Adipose tissue (tissue), 3 donors: ENCODE data around the gene THSD7B. TPM values are rescaled to one million over a fixed set of nuclear protein-coding genes. Genes with fewer than 3 reads are reported as not detected.

Source experiments
- H3K27ac ChIP-seq: one replicate; pipeline ENCODE4 v1.5.1; 2013; ENCODE audit warnings: low read depth, low read length
- WGBS, 3 donors: extraction: QIAGEN DNeasy Blood & Tissue Kit; methylation state at CpG; one replicate each; pipeline ENCODE4 v1.1.7; 2013; 5-methylcytosine and 5-hydroxymethylcytosine counted together
- polyA plus RNA-seq, 3 donors: library from polyadenylated mRNA; stranded (reverse); fragments of 200-250 nt; gene quantifications; one replicate each; pipeline ENCODE4 v1.2.3, GENCODE V29; 2013
- donor health status: healthy with polysubstance abuse.
- donor health status: Bipolar disorder and iron deficiency.
- donor health status: healthy.

THSD7B gene
- polyA plus RNA-seq, 3 donors = 0.17 to 0.79 (median 0.34) TPM

DNA sequence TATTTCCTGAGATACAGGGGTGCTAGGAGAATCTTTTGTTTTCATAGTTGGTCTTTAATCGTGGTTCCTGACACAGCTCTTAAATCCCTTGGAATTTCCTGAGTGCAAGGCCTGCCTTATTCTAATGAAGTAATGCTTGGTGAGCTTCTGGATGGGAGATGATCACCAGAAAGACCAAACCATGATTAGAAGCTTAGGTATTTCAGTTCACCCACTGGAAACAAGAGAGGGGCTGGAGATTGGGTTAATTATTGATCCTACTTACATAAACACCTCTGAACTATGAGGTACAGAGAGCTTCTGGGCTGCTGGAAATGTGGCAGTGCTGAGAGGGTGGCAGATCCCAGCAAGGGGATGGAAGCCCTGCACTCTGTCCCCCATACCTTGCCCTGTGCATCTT is 406.8 kb downstream of the THSD7B start:
- WGBS, 3 donors = 23 to 37% (median 24%) methylated on average over 1 of the region's 1 CpG
- H3K27ac ChIP-seq = no peak overlapping the region

DNA sequence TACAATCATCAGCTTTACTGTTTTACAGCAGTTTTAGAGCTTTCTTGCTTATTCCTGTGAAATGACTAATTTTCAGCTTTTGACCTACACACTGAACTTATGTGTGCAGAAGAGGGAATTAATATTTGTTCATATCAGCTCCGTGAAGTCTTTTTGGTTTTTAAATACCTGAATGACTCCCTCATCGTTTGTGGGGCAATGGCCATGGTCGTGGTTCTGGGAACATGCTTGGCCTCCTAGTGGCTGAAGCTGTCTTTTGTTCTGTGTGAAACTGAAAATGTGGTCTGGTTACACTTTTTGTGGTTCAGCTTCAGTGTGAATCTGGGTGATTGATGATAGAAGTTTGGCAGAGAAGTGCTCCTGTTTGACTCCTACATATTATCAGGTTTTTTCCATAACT is 408.1 kb downstream of the THSD7B start:
- 23 to 34% (median 30%) methylated on average over 3 of the region's 3 CpGs for WGBS, 3 donors

DNA sequence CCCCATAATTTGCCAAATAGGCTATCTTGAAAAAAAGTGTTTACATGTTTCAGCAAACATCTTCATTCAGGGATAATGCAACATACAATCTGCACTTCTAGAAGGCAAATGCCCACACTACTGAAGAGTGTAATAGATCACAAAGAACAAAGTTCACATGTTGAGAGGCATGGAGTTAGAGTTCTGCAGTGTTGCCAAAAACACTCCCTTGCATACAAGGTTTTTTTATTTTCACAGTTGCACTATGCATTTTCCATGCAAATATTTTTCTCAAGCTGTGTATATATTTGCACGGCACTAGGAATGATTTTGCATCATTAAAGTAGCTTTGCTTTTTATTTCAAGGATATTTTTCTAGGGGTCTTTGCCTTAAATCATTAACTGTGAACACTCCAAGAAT is 409.9 kb downstream of the THSD7B start:
- 61 to 91% (median 78%) methylated on average over 1 of the region's 1 CpG for WGBS, 3 donors
- no peak overlapping the region for H3K27ac ChIP-seq

More for the DNA sequence above, 408.1 kb downstream of the THSD7B start:
- H3K27ac ChIP-seq = no peak overlapping the region

DNA sequence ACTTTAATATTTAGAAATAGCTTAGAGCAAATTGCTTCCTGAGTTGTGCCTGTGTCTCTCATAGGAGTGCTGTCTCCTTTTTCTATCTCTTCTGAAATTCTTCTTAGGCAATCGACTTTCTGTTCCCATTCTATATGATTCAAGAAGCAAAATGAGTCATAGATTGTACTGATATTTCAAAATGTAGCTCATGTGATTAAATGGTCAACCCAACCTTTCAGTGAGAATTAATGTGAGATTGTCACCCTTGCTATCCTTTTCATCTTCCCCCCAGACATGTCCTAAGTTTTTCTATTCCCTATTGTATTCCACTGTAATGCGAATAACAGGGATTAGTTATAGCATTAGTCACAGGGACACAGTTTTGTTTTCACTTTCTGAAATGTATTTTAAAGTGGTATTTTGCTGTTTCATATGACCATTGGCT is 413.6 kb downstream of the THSD7B start:
- no peak overlapping the region for H3K27ac ChIP-seq
- WGBS, 3 donors = 41 to 54% (median 50%) methylated on average over 2 of the region's 2 CpGs

DNA sequence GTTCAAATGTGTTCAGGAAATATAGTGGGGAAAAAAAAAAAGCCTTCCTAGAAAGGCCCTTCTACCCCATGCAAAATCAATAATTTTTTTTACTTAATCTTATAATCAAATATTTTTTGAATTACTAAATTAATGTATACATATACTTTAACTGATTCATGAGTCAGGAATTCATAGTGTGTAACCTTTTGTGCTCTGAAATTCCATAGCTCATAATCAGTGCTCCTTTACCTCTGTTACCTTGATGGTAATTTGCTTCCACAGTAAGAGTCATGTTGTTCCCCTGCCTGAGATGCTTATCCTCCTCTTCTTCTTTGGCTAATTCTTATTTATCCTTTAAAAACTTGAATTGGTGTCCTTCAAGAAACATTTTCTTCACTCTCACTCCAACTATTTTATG is 414.2 kb downstream of the THSD7B start:
- H3K27ac ChIP-seq = no peak overlapping the region

DNA sequence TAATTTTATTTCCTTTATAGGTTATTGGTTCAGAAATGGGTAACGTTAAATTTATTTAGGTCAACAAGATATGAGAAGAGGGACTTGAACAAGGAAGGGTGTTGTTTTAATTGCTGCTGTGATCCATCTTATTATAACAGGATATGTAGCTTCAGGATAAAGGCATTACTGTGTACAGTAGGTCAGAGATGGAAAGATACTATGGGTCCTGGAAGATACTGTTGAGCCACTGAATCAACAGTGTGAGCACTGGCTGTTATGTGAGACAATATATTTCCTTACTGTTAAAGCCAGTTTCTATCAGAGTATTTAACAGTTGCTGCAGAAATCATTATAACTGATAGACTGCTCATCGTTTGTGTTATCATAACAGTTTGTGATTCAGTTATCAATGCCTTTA is 414.7 kb downstream of the THSD7B start:
- 57 to 90% (median 87%) methylated on average over 2 of the region's 2 CpGs for WGBS, 3 donors
- no peak overlapping the region for H3K27ac ChIP-seq

DNA sequence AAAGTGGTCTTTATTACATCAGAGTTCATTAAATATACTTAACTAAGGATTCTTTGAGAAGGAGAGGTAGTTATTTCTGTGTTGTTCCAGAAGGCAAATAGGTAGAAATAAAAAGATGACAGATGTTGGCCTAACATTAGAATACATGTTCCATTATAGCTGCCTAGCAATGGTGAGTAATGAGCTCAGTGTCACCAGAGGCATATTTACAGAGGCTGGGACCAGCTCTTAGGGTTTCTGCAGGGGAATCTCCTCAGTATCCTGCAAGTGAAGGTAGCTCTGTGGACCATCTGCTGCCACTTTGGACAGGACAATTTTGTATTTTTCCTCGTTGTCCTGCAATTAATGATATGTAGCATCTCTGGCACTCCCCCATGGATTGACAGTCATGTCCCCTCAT is 416.0 kb downstream of the THSD7B start:
- WGBS, 3 donors = 61 to 82% (median 81%) methylated on average over 1 of the region's 1 CpG
- H3K27ac ChIP-seq = no peak overlapping the region

DNA sequence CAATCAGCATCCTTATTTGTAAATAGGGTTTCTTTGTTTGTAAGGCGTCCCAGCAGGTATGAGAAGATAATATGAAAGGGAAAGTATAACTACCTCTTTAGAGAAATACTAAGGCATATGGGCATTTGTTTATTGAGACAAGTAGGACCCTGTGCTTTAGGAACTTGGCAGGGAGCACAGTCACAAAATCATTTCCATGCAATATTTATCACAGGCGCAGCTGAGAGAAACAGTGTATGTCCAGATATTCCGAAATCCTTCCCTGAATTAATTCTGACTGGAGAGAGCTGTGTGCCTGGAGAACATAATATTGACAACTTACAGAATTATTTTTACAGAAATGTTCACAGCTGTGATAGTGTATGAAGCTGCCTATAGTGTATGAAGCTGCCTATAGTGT is 416.7 kb downstream of the THSD7B start:
- H3K27ac ChIP-seq = no peak overlapping the region
- WGBS, 3 donors = 61 to 83% (median 81%) methylated on average over 3 of the region's 3 CpGs

DNA sequence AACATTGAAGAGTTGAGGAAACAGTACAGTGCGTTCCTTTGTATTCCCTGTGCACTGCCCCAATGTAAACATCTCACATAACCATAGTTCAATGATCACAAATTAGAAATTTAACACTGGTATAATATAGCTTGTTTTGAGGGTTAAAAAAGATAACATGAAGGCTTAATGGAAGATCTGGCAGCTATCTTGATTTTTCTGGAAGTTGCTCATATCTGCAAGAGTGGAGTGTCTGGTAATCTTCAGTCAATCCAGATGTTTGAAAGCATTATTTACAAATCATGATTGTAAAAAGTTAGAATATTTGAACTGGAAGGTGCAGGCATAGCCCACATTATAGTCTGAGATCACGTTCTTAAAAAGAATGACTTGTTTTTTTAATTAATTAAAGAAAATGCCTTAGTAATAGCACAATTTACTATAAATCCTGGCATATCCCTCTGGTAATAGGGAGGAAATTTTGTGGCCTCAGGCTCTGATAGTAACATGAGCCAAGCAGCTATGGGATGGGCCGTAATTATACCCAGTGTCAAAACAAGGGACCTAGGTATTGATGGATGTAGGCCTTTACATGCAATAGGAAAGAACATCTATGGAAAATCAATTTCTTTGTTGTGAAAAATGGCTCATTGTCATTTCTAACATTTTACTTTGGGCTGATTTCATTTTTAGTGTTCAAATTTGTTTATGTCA is 418.0 kb downstream of the THSD7B start:
- WGBS, 3 donors = 69 to 80% (median 74%) methylated on average over 3 of the region's 3 CpGs
- no peak overlapping the region for H3K27ac ChIP-seq

DNA sequence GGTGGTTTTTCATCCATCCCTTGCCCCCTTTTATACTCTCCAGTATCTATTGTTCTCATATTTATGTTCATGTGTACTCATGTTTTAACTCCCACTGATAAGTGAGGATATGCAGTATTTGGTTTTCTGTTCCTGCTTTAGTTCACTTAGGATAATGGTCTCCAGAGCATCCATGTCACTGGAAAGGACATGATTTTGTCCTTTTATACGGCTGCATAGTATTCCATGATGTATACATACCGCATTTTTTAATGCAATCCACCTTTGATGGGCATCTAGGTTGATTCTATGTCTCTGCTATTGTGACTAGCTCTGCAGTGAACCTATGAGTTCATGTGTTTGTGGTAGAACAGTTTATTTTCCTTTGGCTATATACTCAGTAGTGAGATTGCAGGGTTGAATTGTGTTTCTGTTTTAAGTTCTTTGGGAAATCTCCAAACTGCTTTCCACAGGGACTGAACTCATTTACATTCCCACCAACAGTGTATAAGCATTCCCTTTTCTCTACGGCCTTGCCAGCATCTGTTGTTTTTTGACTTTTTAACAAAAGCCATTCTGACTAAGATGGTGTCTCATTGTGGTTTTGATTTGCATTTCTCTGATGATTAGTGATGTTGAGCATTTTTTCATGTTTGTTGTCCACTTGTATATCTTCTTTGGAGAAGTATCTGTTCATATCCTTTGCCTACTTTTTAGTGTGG is 420.2 kb downstream of the THSD7B start:
- WGBS, 3 donors = 79 to 88% (median 86%) methylated on average over 3 of the region's 3 CpGs

DNA sequence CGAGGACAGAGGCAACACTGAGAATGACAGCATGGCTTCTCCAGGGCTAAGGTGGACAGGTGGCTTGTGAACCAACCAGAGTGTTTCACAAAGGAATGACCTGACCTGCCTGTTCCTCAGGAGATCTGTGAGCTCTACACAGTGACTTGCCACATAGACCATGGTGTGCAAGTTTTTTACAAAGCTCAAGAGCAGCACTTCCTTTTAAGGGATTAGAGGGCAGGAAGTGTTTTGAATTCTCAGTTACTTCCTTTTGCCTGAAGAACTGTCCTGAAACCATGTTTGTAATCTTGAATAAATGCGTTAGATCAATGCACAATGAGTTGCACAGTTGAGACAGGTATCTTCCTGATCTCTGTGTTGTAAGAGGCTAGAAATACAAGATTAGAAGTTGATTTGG is 421.9 kb downstream of the THSD7B start:
- no peak overlapping the region for H3K27ac ChIP-seq
- WGBS, 3 donors = 62 to 82% (median 76%) methylated on average over 2 of the region's 2 CpGs

More for the DNA sequence above, 420.2 kb downstream of the THSD7B start:
- H3K27ac ChIP-seq = no peak overlapping the region

DNA sequence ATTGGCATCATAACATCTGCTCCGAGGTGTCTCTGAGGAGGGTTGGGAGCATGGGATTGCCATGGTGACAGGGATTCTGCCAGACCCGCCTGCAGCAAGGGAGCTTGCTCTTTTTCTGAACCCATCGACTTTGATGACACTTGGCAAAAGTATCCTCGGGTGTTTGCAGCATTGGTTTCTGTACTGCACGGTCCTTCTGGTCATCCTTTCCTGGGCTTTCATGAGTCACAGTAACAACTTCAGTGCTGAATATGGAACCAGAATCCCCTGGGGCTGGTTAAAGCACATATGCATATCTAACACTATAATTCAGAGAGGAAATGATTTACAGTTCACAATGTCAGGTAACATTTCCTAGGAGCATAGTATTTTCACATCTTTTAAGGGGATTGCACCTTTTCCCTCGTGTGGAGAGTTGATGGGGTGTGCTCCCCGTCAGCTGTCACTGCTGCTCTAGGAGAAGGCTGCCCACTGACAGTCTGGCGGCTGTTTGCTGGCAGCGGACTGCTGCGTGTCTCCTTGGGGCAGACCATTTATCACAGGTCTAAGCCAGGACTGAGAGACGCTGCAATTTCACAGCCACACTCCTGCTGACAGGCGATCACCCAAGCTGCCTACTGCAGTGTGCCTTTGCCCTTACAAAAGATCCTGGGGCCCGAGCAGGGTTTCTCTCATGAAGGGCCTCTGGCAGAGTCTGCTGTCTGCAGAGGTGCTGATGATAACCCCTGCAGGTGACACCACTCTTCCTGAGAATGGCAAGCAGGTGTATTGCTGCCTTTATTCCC is 425.3 kb downstream of the THSD7B start:
- no peak overlapping the region for H3K27ac ChIP-seq
- WGBS, 3 donors = 40 to 58% (median 55%) methylated on average over 13 of the region's 13 CpGs

DNA sequence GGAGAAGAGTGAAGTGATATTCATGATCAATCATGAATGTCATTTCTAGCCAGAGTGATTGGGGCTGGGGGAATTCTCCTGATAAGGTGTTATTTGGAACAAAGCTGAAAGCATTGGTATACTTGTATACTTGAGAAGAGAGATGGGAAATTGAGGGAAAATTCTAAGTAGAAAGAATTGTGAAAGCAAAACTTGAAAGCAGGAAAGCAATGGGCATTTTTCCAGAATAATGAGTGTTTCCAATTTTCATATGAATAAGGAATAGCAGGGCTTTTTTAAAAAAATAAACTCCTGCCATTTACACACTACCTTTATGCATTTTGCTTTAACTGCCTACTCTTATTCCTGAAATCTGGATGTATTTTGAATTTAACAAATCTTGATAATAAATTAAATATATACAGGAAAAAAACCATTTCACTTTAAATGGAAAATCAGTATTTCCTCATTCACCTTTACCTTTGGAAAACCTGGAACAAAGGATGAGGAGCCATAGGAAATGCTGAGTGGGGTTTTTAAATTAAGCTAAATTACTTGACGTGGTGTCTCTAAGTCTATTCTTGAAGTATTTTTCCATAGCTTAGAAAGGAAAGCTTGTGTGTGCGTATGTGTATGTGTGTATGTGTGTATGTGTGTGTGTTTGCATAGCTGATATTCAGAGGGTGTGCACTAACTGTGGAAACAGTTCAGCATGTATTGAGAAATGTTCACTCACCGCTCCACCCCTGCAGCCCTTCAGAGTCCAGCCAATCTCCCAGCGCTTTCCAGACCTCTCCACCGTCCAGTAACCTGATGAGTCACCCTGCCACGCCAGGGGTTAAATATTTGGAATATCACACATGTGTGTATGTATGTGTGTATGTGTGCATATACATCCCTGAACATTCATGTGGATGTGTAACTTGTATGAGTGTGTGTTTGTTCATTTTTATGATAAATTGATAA is 427.3 kb downstream of the THSD7B start:
- WGBS, 3 donors = 63 to 83% (median 70%) methylated on average over 6 of the region's 6 CpGs
- H3K27ac ChIP-seq = no peak overlapping the region

DNA sequence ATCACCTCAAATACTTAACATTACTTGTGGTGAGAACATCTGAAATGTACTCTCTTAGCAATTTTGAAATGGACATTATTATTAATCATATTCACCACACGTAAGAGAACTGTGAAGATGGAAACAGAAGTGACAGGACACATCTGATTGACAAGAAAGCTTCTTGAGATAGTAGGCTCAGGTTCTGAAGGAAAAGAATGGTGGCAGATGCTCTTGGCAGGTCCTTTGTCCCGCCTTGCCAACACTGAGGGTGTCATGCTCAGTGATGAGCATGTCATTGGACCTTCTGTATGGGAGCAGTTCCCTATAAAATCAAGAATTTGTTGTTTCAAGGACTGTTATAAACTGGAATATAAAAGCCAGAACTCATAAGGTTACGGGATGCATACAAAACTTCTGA is 428.1 kb downstream of the THSD7B start:
- WGBS, 3 donors = 77 to 84% (median 84%) methylated on average over 3 of the region's 3 CpGs
- H3K27ac ChIP-seq = no peak overlapping the region

DNA sequence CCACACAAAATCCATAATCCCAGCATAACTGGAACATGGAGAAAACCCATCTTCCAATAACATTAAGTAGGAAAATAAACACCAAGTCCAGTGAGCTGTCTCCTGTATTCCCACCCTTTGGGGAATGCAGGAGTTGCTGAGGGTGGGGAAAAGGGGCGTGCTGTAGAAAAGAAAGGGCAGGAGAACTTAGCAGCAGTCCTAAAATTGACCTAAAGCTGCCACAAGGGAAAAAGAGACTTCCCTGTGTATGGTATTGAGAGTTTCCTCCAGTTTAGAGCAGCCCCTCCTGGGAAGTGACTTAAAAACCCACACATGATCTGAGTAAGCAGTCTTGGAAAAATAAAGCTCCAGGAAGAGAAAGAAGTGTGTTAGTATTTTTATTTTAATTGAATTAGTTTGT is 428.8 kb downstream of the THSD7B start:
- H3K27ac ChIP-seq = no peak overlapping the region

DNA sequence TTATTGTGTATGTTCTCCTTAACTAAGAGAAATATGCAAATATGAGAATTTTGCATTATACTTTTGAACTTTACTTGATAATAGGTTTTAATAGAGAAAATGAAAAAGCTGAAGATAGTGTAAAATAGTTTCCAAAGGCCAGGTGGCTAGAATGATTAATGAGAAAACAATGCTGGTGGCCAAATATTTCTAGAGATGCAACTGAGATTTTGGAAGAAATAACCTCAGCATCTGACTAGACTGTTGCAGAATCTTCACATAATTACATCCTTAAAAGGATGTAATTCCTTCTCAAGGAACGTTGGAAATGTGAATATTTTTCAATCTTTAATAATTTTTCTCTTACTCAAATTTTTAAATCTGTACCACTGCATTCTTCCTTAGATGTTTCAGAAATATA is 434.4 kb downstream of the THSD7B start:
- H3K27ac ChIP-seq = no peak overlapping the region
- 48 to 61% (median 55%) methylated on average over 1 of the region's 1 CpG for WGBS, 3 donors

More for the DNA sequence above, 428.8 kb downstream of the THSD7B start:
- WGBS, 3 donors = 23 to 36% (median 26%) methylated on average over 1 of the region's 1 CpG

DNA sequence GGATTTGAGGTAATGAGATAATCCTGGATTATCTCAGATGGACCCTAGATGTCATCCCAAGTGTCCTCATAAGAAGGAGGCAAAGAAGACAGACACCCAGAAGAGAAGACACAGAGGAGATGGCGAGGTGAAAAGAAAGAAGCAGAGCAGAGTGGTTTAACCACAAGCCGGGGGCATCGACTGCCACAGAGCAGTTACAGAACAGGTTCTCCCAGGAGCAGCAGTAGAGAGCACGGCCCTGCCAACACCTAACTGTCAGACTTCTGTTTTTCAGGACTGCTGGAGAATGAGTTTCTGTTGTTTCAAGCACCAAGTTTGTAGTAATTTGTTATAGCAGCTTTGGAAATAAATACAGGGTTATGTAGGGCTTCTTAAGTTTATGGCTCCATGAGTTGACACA is 437.0 kb downstream of the THSD7B start:
- 18 to 66% (median 59%) methylated on average over 4 of the region's 4 CpGs for WGBS, 3 donors
- no peak overlapping the region for H3K27ac ChIP-seq

DNA sequence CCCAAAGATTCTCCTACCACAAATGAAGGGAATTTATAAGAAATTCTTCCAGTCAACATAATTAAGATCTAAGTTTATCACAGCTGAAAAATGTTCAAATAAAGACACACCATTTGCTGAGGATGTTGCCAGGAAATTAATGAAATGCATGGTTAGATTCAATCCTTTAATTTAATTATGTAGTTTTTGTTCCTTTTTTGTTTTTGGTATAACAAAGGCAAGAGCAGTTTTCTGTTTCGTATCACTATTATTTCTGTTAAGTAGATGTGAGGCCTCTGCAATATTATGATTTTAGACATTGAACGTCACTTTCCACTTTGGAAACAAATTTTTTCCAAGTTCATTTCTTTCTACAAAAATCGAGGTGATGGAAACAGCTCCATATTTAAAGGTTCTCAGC is 440.0 kb downstream of the THSD7B start:
- H3K27ac ChIP-seq = no peak overlapping the region
- 59 to 80% (median 79%) methylated on average over 3 of the region's 3 CpGs for WGBS, 3 donors
